GM10847 (cell line): ENCODE measurements around the gene SEC31A.
A peak's percentile ranks its signal among the peaks of the same experiment; 100 is the strongest.

Source experiments
- POLR2A ChIP-seq: IDR thresholded peaks from 2 replicates; pipeline ENCODE4 v1.6.1; 2011; ENCODE audit not compliant: insufficient read length; ENCODE audit errors: extremely low read depth

SEC31A gene, protein sequence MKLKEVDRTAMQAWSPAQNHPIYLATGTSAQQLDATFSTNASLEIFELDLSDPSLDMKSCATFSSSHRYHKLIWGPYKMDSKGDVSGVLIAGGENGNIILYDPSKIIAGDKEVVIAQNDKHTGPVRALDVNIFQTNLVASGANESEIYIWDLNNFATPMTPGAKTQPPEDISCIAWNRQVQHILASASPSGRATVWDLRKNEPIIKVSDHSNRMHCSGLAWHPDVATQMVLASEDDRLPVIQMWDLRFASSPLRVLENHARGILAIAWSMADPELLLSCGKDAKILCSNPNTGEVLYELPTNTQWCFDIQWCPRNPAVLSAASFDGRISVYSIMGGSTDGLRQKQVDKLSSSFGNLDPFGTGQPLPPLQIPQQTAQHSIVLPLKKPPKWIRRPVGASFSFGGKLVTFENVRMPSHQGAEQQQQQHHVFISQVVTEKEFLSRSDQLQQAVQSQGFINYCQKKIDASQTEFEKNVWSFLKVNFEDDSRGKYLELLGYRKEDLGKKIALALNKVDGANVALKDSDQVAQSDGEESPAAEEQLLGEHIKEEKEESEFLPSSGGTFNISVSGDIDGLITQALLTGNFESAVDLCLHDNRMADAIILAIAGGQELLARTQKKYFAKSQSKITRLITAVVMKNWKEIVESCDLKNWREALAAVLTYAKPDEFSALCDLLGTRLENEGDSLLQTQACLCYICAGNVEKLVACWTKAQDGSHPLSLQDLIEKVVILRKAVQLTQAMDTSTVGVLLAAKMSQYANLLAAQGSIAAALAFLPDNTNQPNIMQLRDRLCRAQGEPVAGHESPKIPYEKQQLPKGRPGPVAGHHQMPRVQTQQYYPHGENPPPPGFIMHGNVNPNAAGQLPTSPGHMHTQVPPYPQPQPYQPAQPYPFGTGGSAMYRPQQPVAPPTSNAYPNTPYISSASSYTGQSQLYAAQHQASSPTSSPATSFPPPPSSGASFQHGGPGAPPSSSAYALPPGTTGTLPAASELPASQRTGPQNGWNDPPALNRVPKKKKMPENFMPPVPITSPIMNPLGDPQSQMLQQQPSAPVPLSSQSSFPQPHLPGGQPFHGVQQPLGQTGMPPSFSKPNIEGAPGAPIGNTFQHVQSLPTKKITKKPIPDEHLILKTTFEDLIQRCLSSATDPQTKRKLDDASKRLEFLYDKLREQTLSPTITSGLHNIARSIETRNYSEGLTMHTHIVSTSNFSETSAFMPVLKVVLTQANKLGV

DNA sequence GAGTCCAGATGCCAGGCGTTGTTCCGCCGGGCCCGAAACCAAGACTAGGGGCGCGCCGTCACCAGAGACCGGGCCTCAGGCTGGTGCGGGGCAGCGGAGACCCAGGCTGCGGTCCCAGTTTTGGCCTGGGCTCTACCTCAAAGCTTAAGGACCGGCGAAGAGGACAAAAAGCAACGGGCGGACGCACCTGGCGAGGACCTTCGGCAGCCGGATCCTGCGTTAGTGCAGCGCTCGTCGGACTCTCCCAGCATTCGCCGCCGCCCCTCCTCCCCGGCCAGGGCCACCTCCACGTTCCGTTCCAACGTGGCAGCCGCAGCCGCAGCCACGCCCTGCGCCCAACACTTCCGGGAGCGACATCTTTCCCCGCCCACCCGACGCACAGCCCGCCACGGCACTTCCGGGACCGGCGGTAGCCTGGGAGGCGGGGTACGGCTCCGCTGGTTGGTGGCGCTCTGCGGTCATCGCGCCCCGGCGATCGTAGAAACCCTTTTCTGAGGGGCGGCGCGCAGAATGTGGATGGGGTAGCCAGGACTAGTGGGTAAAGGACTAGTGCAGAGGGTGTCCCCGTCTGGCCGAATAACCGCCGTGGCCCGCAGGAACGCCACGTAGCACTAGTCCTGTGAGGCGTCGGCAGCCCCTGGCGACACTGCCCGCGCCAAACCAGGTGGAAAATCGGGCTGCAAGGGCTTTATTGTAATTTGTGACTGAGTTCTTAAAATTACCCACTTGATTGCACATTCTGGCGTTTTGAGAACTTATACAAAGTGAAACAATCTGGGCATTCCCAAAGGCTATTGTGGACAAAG, at the start of gene SEC31A:
Gene SEC31A (minus strand): TSS at position 253 of the 806 bp plus-strand sequence. CDS start 9,217 bp downstream, outside the sequence.
- TF ChIP-seq POLR2A = peak; percentile 94

GRCh38 chr4:82939414-82939813, 48.5 kb upstream of the SEC31A start:
- TF ChIP-seq POLR2A = no peak

- TF ChIP-seq POLR2A = no peak
These were observed 43.5 kb upstream of the SEC31A start for GRCh38 chr4:82934441-82934840.

- no peak for TF ChIP-seq POLR2A
These were observed 40.1 kb upstream of the SEC31A start for GRCh38 chr4:82930848-82931755.

- no peak for TF ChIP-seq POLR2A
These were observed 30.8 kb upstream of the SEC31A start for GRCh38 chr4:82921795-82922194.

DNA sequence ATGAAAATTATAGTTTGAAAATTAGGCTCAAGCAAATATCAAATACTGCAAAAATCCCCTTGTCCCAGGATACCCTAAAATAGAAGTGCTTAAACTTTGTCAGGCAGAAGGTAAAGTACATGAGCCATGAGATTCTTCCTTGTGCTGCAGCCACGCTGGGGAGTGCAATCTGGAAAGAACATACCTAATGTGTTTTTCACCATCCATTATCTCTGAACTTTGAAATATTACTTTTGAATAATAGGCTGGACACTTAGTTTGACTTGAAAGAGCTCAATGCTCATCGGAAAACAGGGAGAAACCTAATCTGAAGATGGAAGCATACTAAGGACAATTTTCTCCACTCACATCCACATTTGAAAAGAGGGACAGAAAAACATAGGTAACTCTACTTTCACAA, 28.4 kb upstream of the SEC31A start:
- TF ChIP-seq POLR2A = no peak

- TF ChIP-seq POLR2A = no peak
These were observed 27.1 kb upstream of the SEC31A start for GRCh38 chr4:82918091-82918490.

DNA sequence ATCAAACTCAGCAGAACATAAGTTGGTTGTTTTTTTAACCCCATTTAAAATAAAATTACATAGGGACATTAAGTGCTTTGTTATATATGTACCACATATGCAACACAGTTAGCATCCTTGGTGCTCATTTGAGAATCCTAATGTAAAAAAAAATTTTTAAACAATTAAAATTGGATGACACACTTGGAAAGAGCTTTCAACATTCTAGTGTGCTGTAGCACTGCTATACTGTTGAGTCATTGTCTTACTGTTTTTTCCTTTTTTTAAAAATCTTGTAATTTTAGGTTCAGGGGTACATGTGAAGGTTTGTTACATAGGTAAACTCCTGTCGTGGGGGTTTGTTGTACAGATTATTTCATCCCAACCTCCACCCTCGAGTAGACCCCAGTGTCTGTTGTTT, 22.4 kb upstream of the SEC31A start:
- no peak for TF ChIP-seq POLR2A

DNA sequence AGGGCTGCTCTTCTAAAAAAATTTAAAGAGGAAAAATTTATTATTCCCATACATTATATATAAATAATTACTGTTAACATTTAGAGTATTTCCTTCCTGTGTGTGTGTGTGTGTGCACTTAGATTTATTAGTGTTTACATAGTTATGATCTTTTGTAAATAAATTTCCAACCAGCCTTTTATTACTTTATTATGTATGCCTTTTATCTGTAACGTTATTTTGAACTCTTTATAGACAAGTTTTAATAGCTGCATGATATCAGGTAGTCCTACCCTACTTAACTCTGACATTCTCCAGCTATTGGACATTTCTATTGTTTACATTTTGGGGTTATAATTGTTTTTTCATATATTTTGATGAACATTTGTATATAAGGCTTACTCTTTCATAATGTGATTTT, 18.4 kb upstream of the SEC31A start:
- TF ChIP-seq POLR2A = no peak

- no peak for TF ChIP-seq POLR2A
These were observed 15.5 kb upstream of the SEC31A start for GRCh38 chr4:82906469-82906868.

DNA sequence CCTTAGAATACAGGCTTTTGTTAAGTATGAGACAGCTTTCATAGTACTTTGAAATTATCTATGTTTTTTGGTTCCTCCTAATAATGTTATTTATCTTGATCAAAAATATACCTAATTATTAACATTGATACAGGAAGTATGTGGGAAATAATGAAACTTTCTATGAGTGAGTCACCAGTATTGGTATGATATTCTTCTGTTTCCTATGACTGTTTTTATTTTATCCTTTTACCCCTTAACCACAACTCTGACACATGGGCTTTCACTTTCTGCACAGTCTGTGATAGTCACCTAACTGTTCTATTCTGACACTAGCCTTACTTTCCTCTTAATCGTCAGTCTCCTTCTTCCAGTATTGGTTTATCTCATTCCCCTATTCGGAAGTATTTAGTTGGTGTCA, 14.3 kb upstream of the SEC31A start:
- TF ChIP-seq POLR2A = no peak

GRCh38 chr4:82903737-82904136, 12.8 kb upstream of the SEC31A start:
- TF ChIP-seq POLR2A = no peak

DNA sequence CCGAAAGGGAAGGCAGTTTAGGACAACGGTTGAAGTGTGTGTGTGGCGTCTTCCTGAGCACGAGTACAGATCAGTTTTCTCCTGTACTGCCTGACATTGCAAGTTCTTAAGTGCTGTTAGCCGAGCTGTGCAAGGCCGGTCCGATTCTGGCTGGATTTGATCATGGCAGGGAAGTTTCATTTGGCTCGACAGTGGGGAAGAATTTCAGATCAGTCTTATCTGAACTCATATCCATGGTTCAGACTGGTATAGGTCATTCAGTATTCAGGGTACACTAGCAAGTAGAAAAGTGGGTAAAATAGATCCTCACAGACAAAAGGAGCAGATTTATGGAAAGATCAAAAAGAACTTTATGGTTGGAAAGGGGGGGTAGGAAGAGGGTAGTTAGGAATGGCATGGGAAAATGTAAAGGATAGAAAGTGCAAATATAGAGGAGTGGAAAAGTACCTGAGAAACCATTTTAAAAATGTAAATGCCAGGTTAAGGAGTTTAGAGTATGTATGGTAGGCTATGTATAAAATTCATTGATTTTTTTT, 10.3 kb upstream of the SEC31A start:
- no peak for TF ChIP-seq POLR2A
